Measurements from ENCODE around the gene HJV. TPM values are rescaled to one million over a fixed set of nuclear protein-coding genes. Genes with fewer than 3 reads are reported as not detected.

Gene HJV
- total and polyA plus RNA-seq, 2 of the 13 experiments (the other 11 are each of a cell fraction or from before 2014, with no cell fraction given), result 0.18 TPM; not detected in 1

DNA sequence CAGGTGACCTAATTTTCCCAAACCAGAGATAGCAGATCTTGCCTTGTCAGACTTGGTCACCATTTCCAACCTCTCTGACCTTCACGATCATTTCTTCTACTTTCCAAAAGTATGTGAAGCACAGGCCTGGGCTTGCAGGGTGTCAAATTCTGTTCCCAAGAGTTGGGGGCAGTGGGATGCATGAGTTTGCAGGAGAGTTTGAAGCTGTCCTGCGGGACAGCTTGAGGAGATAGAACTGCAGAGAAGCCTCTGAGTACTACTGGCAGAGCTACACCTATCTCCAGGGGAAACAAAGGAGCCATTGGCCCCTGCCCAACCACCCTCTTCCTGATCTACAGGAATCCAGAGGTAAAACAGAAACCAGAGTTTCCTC, 36.4 kb downstream of the HJV start:
- intact Hi-C loops (cut with micrococcal nuclease; ENCODE audit: unreplicated experiment) (loop anchor here (2.0 kb wide), 1 partner anchor 14 kb away; no protein-coding TSS in a partner anchor), in situ Hi-C loops (cut with HindIII; ENCODE audit: extremely low pct_ligation_motif_present, low pct_unique_long_range_greater_than_20kb) (no loop called here)
- Histone ChIP-seq H2AFZ (ENCODE audit: low read length) (peak overlapping the region; percentile 11), H3K4me1 (ENCODE audit: insufficient read depth, low read length) (peaks cover 76% of the 10 kb centered on the region), H3K4me2 (ENCODE audit: low read depth, low read length) (peak overlapping the region; percentile 79), H3K4me3 (replicated peaks in 1 of 3; ENCODE audit: insufficient read depth in 1 of 3, low read depth in 2 of 3, low read length in 3 of 3) (peak overlapping the region in 2 of 3 experiments; percentile 11 to 51; a peak in 3 of 6 replicates), H4K20me1 (ENCODE audit: insufficient read depth, low read length) (no peaks in the 10 kb centered on the region), H3K36me3 (replicated peaks in 1 of 2; ENCODE audit: control insufficient read depth in 1 of 2, insufficient read depth in 2 of 2, low read length in 2 of 2) (no peaks in the 10 kb centered on the region), H3K27me3 (ENCODE audit: control insufficient read depth in 1 of 2, insufficient read depth in 2 of 2, low read length in 2 of 2) (no peaks in the 10 kb centered on the region), H3K9ac (ENCODE audit: insufficient read depth, low read depth, low read length) (no peak overlapping the region), H3K27ac (ENCODE audit: extremely low read length, insufficient read depth, low read length) (no peak overlapping the region), H3K9me3 (ENCODE audit: low read length) (no peaks in the 10 kb centered on the region), H3K79me2 (ENCODE audit: insufficient read depth, low read length) (no peaks in the 10 kb centered on the region)
- 0 out of 2 replicates have a peak, but pooled peaks have one; percentile 2 for TF ChIP-seq PHF21A (CRISPR knock-in tag; IDR thresholded peaks at IDR 0.05)
- TF ChIP-seq RBFOX2 (IDR thresholded peaks at IDR 0.05; ENCODE audit: low read depth, low read length), result no peak
- no TSS peak for BruUV-seq (replicated peaks)
- peak; percentile 19 for ATAC-seq
- POLR2A ChIA-PET, result interaction anchor here (1.0 to 2.1 kb wide), 2 partner anchors 20 to 58 kb away, joined by 3 to 7 read pairs; partner anchors contain the start of genes ANKRD34A, POLR3GL and RBM8A
- FAIRE-seq, result peak; percentile 50
- CTCF ChIA-PET (ENCODE audit: low intra/inter-chr PET ratio, low total read pairs), result no interaction called here
- no peak for DNase-seq (ENCODE audit: low spot score)
- WGBS (ENCODE audit: low lambda C conversion rate), result 35% methylated on average over 2 of the region's 2 CpGs

- H3K9me3 ChIP-seq (ENCODE audit: low read length), result no peaks in the 10 kb centered on the region
- in situ Hi-C loops (cut with HindIII; ENCODE audit: extremely low pct_ligation_motif_present, low pct_unique_long_range_greater_than_20kb), result no loop called here
- POLR2A ChIA-PET, result interaction anchor here (1.3 kb wide), 1 partner anchor 68 kb away, joined by 4 read pairs; no protein-coding TSS in a partner anchor
- H3K79me2 ChIP-seq (ENCODE audit: insufficient read depth, low read length), result no peaks in the 10 kb centered on the region
- no peak overlapping the region for H2AFZ ChIP-seq (ENCODE audit: low read length)
- no peaks in the 10 kb centered on the region for H3K36me3 ChIP-seq (replicated peaks in 1 of 2; ENCODE audit: control insufficient read depth in 1 of 2, insufficient read depth in 2 of 2, low read length in 2 of 2)
- no peak overlapping the region for H3K27ac ChIP-seq (ENCODE audit: extremely low read length, insufficient read depth, low read length)
- peaks cover 83% of the 10 kb centered on the region for H3K4me1 ChIP-seq (ENCODE audit: insufficient read depth, low read length)
- WGBS (ENCODE audit: low lambda C conversion rate), result 56% methylated on average over 12 of the region's 12 CpGs
- intact Hi-C loops (cut with micrococcal nuclease; ENCODE audit: unreplicated experiment), result loop anchor here (2.0 kb wide), 1 partner anchor 15 kb away; no protein-coding TSS in a partner anchor
- DNase-seq (ENCODE audit: low spot score) (no peak), FAIRE-seq (no peak), ATAC-seq (no peak)
- CTCF ChIA-PET (ENCODE audit: low intra/inter-chr PET ratio, low total read pairs), result no interaction called here
- no peak for TF ChIP-seq RFXAP (CRISPR knock-in tag; IDR thresholded peaks at IDR 0.05; ENCODE audit: borderline replicate concordance)
- no peak for TF ChIP-seq ZFP82 (CRISPR knock-in tag; IDR thresholded peaks at IDR 0.05; ENCODE audit: borderline replicate concordance)
- no peak for TF ChIP-seq SOX13 (IDR thresholded peaks at IDR 0.05)
- no peak for TF ChIP-seq SOX13 (CRISPR knock-in tag; conservative IDR thresholded peaks at IDR 0.05 in 1 of 2, IDR thresholded peaks at IDR 0.05 in 1 of 2)
- no peak for TF ChIP-seq ZNF580 (CRISPR knock-in tag; IDR thresholded peaks at IDR 0.05; ENCODE audit: borderline replicate concordance, low read depth)
- no peak for TF ChIP-seq ARNTL (CRISPR knock-in tag; IDR thresholded peaks at IDR 0.05)
- no peak overlapping the region for H3K4me3 ChIP-seq (replicated peaks in 1 of 3; ENCODE audit: insufficient read depth in 1 of 3, low read depth in 2 of 3, low read length in 3 of 3)
- H3K9ac ChIP-seq (ENCODE audit: insufficient read depth, low read depth, low read length), result no peak overlapping the region
- no peaks in the 10 kb centered on the region for H3K27me3 ChIP-seq (ENCODE audit: control insufficient read depth in 1 of 2, insufficient read depth in 2 of 2, low read length in 2 of 2)
- BruUV-seq (replicated peaks), result no TSS peak
- no peak overlapping the region; the same call in 1 of the 2 replicates for H3K4me2 ChIP-seq (ENCODE audit: low read depth, low read length)
- no peaks in the 10 kb centered on the region for H4K20me1 ChIP-seq (ENCODE audit: insufficient read depth, low read length)
Observed at GRCh38 chr1:145983960-145984830, 37.3 kb downstream of the HJV start.
